ENCODE measurements around the gene UGT1A6.

UGT1A6 gene

GRCh38 chr2:233769260-233769659, 76.6 kb downstream of the UGT1A6 start:
- no peak overlapping the region for H3K4me3 ChIP-seq (ENCODE audit: low read depth, low read length)

GRCh38 chr2:233772153-233772552, 79.5 kb downstream of the UGT1A6 start:
- TF ChIP-seq, protein P1, sequence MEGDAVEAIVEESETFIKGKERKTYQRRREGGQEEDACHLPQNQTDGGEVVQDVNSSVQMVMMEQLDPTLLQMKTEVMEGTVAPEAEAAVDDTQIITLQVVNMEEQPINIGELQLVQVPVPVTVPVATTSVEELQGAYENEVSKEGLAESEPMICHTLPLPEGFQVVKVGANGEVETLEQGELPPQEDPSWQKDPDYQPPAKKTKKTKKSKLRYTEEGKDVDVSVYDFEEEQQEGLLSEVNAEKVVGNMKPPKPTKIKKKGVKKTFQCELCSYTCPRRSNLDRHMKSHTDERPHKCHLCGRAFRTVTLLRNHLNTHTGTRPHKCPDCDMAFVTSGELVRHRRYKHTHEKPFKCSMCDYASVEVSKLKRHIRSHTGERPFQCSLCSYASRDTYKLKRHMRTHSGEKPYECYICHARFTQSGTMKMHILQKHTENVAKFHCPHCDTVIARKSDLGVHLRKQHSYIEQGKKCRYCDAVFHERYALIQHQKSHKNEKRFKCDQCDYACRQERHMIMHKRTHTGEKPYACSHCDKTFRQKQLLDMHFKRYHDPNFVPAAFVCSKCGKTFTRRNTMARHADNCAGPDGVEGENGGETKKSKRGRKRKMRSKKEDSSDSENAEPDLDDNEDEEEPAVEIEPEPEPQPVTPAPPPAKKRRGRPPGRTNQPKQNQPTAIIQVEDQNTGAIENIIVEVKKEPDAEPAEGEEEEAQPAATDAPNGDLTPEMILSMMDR (IDR thresholded peaks at IDR 0.05; ENCODE audit: borderline replicate concordance, insufficient read depth, low read depth, low read length) = no peak
- H3K4me3 ChIP-seq (ENCODE audit: low read depth, low read length) = no peak overlapping the region

More at GRCh38 chr2:233769260-233769659, 76.6 kb downstream of the UGT1A6 start:
- TF ChIP-seq, protein P1 (IDR thresholded peaks at IDR 0.05; ENCODE audit: borderline replicate concordance, insufficient read depth, low read depth, low read length) = no peak

DNA sequence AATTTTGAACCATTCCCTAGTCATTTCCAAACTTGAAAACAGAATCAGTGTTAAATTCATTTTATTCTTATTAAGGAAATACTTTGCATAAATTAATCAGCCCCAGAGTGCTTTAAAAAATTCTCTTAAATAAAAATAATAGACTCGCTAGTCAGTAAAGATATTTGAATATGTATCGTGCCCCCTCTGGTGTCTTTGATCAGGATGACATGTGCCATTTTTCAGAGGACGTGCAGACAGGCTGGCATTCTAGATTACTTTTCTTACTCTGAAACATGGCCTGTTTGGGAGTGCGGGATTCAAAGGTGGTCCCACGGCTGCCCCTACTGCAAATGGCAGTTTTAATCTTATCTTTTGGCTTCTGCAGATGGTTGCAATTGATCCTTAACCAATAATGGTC, 79.9 kb downstream of the UGT1A6 start:
- H3K4me3 ChIP-seq (ENCODE audit: low read depth, low read length) = no peak overlapping the region

GRCh38 chr2:233773854-233774253, 81.2 kb downstream of the UGT1A6 start:
- no peak overlapping the region for H3K4me3 ChIP-seq (ENCODE audit: low read depth, low read length)
- TF ChIP-seq, protein P1 (IDR thresholded peaks at IDR 0.05; ENCODE audit: borderline replicate concordance, insufficient read depth, low read depth, low read length) = no peak

More for the DNA sequence above, 79.9 kb downstream of the UGT1A6 start:
- TF ChIP-seq, protein P1 (IDR thresholded peaks at IDR 0.05; ENCODE audit: borderline replicate concordance, insufficient read depth, low read depth, low read length) = no peak

DNA sequence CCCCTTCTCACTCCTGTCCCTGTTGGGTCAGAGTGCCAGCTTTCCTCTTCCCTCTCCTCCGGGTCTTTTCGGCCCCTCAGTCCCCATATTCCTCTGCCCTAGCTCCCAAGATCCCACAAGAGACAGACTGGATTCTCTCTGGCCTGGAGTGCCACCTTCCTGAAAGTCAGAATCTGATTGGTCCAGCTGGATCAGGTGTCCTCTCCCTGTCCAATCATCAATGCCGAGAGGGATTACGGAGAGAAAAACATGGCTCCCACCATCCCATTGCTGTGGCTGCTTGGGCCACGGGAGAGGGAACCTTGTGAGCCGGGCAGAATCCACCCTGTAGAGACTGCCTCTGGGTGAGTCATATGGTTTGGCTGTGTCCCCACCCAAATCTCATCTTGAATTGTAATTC, 82.7 kb downstream of the UGT1A6 start:
- TF ChIP-seq, protein P1 (IDR thresholded peaks at IDR 0.05; ENCODE audit: borderline replicate concordance, insufficient read depth, low read depth, low read length) = no peak
- H3K4me3 ChIP-seq (ENCODE audit: low read depth, low read length) = no peak overlapping the region

DNA sequence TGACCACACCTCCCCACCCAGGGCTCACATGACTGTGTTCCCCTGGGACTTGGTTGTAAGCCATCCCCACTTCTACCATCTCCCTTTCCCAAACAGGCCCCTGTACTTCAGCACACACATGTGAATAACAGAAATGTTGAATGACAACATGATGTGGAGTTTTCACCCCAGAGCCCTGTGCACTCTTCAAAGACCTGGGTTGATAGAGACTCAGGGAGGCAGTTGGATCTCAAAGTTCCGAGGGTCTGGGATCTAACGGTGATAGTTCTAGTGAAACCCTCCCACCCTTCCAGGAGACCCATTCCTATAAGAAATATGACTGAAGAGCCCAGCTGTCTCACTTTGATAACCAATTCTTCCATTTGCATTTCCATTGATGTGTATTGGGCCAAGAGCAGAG, 85.3 kb downstream of the UGT1A6 start, which contains the start of gene MROH2A:
Gene MROH2A, plus strand, starts transcription at position 301 of the 400 bp plus-strand sequence. CDS start 1,029 bp downstream, outside the sequence.
- H3K4me3 ChIP-seq (ENCODE audit: low read depth, low read length) = no peak within 1 kb of the TSS
- TF ChIP-seq, protein P1 (IDR thresholded peaks at IDR 0.05; ENCODE audit: borderline replicate concordance, insufficient read depth, low read depth, low read length) = no peak

GRCh38 chr2:233779722-233780121, 87.0 kb downstream of the UGT1A6 start:
- TF ChIP-seq, protein P1 (IDR thresholded peaks at IDR 0.05; ENCODE audit: borderline replicate concordance, insufficient read depth, low read depth, low read length) = no peak
- H3K4me3 ChIP-seq (ENCODE audit: low read depth, low read length) = no peak overlapping the region
